Mammary epithelial cell (primary cell): ENCODE measurements around the gene CCBE1.

ENCODE experiments used
- EZH2 ChIP-seq: IDR thresholded peaks from 2 replicates; pipeline ENCODE4 v1.6.1; 2012; ENCODE audit warnings: low read length, inconsistent platforms, borderline replicate concordance
- TF ChIP-seq, protein P1 (sequence below), 2 donors: IDR thresholded peaks in 1 of 2; conservative IDR thresholded peaks in 1 of 2; 2 replicates each; pipeline ENCODE4 v1.5.1; 2011 to 2012; ENCODE audit warnings: inconsistent platforms in 2 of 2, low read length in 2 of 2, mild to moderate bottlenecking in 2 of 2, control low read depth in 1 of 2, low read depth in 1 of 2; ENCODE audit not compliant: insufficient read depth in 1 of 2; ENCODE audit errors: extremely low read depth in 1 of 2

DNA sequence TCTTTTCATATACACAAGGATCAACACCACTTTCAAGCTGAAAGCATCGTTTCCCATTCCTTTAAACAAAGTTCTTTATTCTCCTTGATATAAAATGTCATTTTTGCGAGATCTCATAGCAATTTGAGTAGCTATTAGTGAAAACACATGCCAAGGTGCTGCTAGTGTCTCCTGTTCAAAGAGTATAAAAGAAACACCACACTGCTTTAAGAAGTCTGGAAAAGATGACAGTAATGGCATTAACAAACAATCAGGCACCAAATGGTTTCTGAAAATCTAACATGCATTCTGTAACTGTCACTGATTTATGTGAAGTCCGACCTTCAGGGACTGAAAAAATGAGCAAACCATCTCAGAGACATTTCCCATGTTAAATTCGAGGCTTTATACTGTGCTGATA, 2.4 kb downstream of the CCBE1 start:
- TF ChIP-seq, protein P1, sequence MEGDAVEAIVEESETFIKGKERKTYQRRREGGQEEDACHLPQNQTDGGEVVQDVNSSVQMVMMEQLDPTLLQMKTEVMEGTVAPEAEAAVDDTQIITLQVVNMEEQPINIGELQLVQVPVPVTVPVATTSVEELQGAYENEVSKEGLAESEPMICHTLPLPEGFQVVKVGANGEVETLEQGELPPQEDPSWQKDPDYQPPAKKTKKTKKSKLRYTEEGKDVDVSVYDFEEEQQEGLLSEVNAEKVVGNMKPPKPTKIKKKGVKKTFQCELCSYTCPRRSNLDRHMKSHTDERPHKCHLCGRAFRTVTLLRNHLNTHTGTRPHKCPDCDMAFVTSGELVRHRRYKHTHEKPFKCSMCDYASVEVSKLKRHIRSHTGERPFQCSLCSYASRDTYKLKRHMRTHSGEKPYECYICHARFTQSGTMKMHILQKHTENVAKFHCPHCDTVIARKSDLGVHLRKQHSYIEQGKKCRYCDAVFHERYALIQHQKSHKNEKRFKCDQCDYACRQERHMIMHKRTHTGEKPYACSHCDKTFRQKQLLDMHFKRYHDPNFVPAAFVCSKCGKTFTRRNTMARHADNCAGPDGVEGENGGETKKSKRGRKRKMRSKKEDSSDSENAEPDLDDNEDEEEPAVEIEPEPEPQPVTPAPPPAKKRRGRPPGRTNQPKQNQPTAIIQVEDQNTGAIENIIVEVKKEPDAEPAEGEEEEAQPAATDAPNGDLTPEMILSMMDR (conservative IDR thresholded peaks at IDR 0.05 in 1 of 2, IDR thresholded peaks at IDR 0.05 in 1 of 2; ENCODE audit: extremely low read depth in 1 of 2, insufficient read depth in 1 of 2, low read depth in 1 of 2, low read length in 2 of 2) = no peak
- no peak for TF ChIP-seq EZH2
